Erythroblast (primary cell): ENCODE data around the gene ZMYM2.

Experiments used
- GATA1 ChIP-seq: IDR thresholded peaks from 2 replicates; pipeline ENCODE4 v1.6.1; 2011; ENCODE audit warnings: low read depth, mild to moderate bottlenecking, control low read depth, low read length, moderate library complexity
- POLR2A ChIP-seq: IDR thresholded peaks from 2 replicates; pipeline ENCODE4 v1.6.1; 2011; ENCODE audit warnings: mild to moderate bottlenecking, low read length

DNA sequence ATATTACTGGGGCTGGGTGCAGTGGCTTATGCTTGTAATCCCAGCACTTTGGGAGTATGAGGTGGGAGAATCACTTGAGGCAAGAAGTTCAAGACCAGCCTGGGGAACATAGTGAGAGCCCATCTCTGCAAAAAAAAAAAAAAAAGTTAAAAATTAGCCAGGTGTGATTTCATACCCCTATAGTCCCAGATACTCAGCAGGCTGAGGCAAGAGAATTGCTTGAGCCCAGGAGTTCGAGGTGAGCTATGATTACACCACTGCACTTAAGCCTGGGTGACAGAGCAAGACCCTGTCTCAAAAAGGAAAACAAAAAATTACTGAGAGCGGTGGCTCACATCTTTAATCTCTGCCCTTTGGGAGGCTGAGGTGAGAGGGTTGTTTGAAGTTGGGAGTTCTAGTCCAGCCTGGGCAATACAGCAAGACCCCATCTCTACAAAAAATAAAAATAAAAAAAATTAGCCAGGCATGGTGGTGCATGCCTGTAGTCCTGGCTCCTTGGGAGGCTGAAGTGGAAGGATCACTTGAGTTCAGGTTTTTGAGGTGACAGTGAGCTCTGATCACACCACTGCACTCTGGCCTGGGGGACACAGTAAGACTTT is 87.5 kb downstream of the ZMYM2 start:
- no peak for TF ChIP-seq POLR2A
- TF ChIP-seq GATA1, result no peak
